ENCODE results near the gene CEP70.

Gene CEP70

DNA sequence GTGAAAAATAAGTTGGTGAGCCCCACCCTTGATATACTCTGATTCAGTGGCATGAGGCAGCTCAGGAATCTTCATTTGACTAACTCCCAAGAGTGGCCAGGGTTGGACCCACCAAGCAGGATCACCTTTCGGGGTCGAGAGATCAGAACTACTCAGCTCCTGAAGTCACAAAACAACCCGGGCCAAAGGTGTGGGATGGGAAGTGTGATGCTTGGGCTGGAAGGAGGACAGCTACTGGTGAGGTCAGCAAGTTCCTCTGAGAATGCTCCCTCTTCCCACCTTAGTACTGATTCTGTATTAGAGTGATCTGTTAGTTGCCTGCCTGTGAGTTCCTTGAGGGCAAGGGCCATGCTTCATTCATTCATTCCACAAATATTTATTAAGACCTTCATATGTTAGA is 144.6 kb downstream of the CEP70 start:
- no peak for DNase-seq

DNA sequence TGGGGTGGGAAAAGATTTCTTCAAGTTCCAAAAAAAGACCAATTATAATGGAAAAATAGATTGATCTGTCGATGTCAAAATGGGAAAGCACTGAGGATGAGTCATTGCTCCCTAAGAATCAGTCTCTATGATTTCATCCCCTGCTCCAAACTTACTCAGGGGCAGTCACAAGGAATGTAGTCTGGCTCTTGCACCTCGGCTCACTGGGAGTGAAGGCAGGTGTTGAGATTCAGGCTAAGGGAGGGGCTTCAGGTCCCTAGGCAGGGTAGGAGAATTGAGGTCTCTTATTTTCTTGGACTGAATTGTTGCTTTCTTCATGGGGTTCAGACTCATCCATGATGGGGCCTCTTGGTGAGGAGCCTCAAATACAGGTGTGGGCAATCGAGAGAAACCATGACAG is 145.4 kb downstream of the CEP70 start:
- DNase-seq: no peak

GRCh38 chr3:138445654-138446053 is 148.4 kb downstream of the CEP70 start:
- DNase-seq: no peak

GRCh38 chr3:138445236-138445635 is 148.8 kb downstream of the CEP70 start:
- no peak for DNase-seq

Measured in GOT3 (cell line).